Ishikawa (cell line): Measurements from ENCODE around the gene ANK3.

Experiments
- CEBPB ChIP-seq: IDR thresholded peaks from 2 replicates; pipeline ENCODE4 v1.6.1; 2012
- CREB1 ChIP-seq: IDR thresholded peaks from 2 replicates; pipeline ENCODE4 v1.6.1; 2012; ENCODE audit warnings: low read depth
- EGR1 ChIP-seq: IDR thresholded peaks from 2 replicates; pipeline ENCODE4 v1.6.1; 2012
- EP300 ChIP-seq: IDR thresholded peaks from 2 replicates; pipeline ENCODE4 v1.6.1; 2012; ENCODE audit warnings: borderline replicate concordance
- FOXM1 ChIP-seq: IDR thresholded peaks from 2 replicates; pipeline ENCODE4 v1.6.1; 2012; ENCODE audit warnings: low read depth, borderline replicate concordance
- MAX ChIP-seq: IDR thresholded peaks from 2 replicates; pipeline ENCODE4 v1.6.1; 2012
- NFIC ChIP-seq: IDR thresholded peaks from 2 replicates; pipeline ENCODE4 v1.6.1; 2012
- RAD21 ChIP-seq: IDR thresholded peaks from 2 replicates; pipeline ENCODE4 v1.6.1; 2012; ENCODE audit warnings: low read depth
- REST ChIP-seq: IDR thresholded peaks from 2 replicates; pipeline ENCODE4 v1.6.1; 2012; ENCODE audit warnings: low read depth, mild to moderate bottlenecking
- TAF1 ChIP-seq: IDR thresholded peaks from 2 replicates; pipeline ENCODE4 v1.6.1; 2012; ENCODE audit warnings: low read depth, mild to moderate bottlenecking
- TCF12 ChIP-seq: IDR thresholded peaks from 2 replicates; pipeline ENCODE4 v1.6.1; 2012; ENCODE audit warnings: low read depth
- USF1 ChIP-seq: IDR thresholded peaks from 2 replicates; pipeline ENCODE4 v1.6.1; 2012
- YY1 ChIP-seq: IDR thresholded peaks from 2 replicates; pipeline ENCODE4 v1.6.1; 2012; ENCODE audit warnings: low read depth
- ZBTB7A ChIP-seq: IDR thresholded peaks from 2 replicates; pipeline ENCODE4 v1.6.1; 2012; ENCODE audit warnings: low read depth

- no peak for TF ChIP-seq EP300
- TF ChIP-seq ZBTB7A, result no peak
- no peak for TF ChIP-seq YY1
- no peak for TF ChIP-seq MAX
- TF ChIP-seq RAD21, result no peak
- no peak for TF ChIP-seq TAF1
- TF ChIP-seq REST, result no peak
- no peak for TF ChIP-seq USF1
- TF ChIP-seq EGR1, result no peak
- TF ChIP-seq CEBPB, result no peak
- no peak for TF ChIP-seq FOXM1
- TF ChIP-seq CREB1, result no peak
- no peak for TF ChIP-seq TCF12
- no peak for TF ChIP-seq NFIC
Observed at GRCh38 chr10:60257767-60258428, 131.8 kb downstream of the ANK3 start.
